ENCODE measurements around the gene MAD1L1.

DNA sequence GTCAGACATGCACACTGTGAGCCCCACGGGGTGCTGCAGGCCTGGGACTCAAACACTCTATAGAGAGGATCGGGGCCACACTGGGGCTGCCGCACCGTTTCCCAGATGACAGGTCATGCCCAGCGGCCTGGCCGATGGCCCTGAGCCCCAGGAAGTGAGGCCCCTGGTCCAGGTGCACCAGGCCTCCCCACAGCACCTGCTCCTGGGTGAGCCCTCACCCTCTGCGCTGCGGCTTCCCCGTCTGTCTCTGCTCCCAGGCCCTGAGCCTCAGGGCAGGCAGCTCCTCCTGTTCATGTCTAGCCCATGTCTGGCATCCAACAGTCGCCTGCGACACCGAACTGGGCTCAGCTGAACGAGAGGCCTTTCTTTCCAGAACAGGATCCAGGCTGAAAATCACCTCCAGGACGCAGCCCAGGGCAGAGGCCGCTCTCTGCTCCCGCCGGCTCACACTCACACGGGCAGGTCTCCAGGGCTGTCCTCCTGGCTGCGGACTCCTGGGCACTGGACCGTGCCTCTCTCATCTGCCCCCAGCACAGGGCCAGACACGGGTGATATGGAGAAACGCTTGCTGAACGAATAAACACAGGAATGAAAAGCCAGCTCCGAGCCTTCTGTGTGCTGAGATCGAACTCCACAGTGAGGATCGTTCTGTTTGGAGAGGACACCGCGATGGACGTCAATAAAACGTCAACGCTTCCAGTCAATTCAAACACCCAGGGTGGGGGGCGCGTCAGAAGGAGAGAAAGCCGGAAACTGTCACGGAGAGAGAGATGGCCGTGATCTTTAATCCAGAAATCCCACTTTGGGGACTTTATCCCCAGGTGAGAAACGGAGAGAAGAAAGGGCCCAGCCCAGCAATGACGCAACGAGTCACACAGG, 360.3 kb downstream of the MAD1L1 start:
- TF ChIP-seq EP300 (IDR thresholded peaks at IDR 0.05) (no peak), POLR2A (IDR thresholded peaks at IDR 0.05) (no peak)
- TF ChIP-seq, protein P1, sequence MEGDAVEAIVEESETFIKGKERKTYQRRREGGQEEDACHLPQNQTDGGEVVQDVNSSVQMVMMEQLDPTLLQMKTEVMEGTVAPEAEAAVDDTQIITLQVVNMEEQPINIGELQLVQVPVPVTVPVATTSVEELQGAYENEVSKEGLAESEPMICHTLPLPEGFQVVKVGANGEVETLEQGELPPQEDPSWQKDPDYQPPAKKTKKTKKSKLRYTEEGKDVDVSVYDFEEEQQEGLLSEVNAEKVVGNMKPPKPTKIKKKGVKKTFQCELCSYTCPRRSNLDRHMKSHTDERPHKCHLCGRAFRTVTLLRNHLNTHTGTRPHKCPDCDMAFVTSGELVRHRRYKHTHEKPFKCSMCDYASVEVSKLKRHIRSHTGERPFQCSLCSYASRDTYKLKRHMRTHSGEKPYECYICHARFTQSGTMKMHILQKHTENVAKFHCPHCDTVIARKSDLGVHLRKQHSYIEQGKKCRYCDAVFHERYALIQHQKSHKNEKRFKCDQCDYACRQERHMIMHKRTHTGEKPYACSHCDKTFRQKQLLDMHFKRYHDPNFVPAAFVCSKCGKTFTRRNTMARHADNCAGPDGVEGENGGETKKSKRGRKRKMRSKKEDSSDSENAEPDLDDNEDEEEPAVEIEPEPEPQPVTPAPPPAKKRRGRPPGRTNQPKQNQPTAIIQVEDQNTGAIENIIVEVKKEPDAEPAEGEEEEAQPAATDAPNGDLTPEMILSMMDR (IDR thresholded peaks at IDR 0.05), result no peak
